ENCODE results near the gene MRPS7.

The MRPS7 gene

GRCh38 chr17:75261336-75262111 lies at the start of gene MRPS7, which contains the start of gene GGA3:
TSS of gene MRPS7 (plus strand) at chr17:75261879. CDS start at chr17:75261901, 22 bp downstream.
TSS of gene GGA3 (minus strand) at chr17:75261606. CDS start at chr17:75261587, 19 bp downstream.
- DNase-seq = peak; percentile 93

- no peak for DNase-seq
Measured at GRCh38 chr17:75218131-75218530, 43.5 kb upstream of the MRPS7 start.

GRCh38 chr17:75219815-75220214 lies 41.9 kb upstream of the MRPS7 start:
- no peak for DNase-seq

DNA sequence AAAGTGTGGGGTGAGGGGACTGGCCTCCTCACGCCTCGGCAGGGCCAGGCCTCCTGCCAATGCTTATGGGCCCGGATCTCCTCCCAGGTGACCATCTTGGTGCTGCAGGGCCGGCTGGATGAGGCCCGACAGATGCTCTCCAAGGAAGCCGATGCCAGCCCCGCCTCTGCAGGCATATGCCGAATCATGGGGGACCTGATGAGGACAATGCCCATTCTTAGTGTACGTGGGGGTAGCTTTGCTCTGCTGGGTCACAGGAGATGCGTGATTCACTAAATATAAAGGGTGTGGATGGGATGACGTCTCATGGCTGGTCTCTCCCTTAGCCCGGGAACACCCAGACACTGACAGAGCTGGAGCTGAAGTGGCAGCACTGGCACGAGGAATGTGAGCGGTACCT lies 36.7 kb upstream of the MRPS7 start:
- DNase-seq = no peak

GRCh38 chr17:75227729-75228128 lies 34.0 kb upstream of the MRPS7 start:
- DNase-seq = no peak

DNA sequence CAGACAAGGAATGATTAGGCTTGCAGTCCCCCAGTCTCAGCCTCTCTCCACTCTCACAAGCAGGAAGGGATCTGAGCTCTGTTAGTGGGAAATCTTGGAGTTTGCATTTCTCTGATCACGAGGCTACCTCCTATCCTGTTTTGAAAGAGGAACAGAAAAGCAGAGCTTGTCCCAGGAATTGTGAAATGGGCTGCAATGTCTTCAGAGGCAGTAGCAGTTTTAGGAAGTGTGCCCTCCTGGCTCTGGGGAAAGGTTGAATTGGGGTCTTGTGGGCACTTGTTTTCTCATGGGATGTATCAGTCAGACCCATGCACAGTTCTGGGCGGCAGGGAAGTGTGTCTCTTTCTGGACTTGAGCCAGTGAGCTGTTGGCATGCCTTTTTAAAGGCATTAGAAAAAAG lies 33.4 kb upstream of the MRPS7 start:
- DNase-seq = no peak

DNA sequence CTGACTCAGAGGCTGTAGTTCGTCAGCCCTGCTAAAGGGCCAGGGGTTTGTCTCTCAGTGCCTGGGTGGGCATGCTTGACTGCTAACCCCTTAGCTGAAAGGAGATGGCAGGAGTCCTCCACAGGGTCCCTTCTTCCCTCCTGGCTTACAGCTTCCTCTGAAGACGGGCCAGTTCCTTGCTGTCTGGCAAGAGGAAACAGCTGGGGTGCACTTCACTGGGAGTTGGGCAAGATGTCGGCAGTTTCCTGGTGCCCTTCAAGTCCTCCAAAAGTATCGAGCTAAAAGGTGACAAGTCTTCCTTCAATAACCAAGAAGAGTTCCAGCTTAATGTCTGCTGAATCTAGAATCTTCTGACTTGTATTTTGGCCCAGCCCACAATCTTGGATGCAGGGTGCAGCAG lies 32.8 kb upstream of the MRPS7 start:
- DNase-seq = no peak

- DNase-seq = no peak
Measured at GRCh38 chr17:75231071-75231470, 30.6 kb upstream of the MRPS7 start.

GRCh38 chr17:75231741-75232464 lies 29.8 kb upstream of the MRPS7 start:
- no peak for DNase-seq

GRCh38 chr17:75232786-75233185 lies 28.9 kb upstream of the MRPS7 start:
- no peak for DNase-seq

GRCh38 chr17:75237100-75238014 lies 24.3 kb upstream of the MRPS7 start:
- no peak for DNase-seq

- DNase-seq = no peak
Measured at GRCh38 chr17:75238020-75238580, 23.6 kb upstream of the MRPS7 start.

GRCh38 chr17:75238684-75239191 lies 22.9 kb upstream of the MRPS7 start:
- DNase-seq = no peak

- no peak for DNase-seq
Measured at GRCh38 chr17:75239214-75239613, 22.5 kb upstream of the MRPS7 start.

DNA sequence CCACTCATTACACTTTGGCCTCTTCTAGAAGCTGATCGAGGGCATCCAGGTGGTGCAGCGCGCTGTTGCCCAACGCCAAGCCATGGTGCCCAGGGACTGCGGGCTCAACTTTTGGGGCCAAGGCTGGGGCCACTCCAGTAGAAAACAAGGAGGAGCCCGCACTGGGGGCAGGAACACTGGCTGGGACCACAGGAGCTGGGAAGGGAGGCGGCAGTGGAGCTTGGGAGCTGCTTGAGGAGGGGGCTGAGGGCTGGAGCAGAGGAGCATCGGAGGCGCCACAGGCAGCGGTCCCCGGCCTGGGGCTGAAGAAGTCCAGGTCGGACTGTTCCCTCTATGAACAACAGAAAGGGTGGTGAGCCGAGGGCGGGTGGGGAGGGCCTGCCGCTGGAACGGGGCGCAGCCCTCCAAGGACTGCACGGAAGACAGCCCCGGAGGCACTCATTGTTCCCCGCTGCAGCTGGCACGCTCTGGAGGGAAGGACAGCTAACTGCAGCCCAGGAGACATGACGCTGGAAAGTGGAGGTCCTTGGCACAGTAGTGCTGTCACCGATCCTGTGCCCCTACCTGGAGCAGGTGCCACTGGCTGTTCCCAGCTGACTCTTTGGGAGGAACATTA lies 21.8 kb upstream of the MRPS7 start:
- no peak for DNase-seq

DNA sequence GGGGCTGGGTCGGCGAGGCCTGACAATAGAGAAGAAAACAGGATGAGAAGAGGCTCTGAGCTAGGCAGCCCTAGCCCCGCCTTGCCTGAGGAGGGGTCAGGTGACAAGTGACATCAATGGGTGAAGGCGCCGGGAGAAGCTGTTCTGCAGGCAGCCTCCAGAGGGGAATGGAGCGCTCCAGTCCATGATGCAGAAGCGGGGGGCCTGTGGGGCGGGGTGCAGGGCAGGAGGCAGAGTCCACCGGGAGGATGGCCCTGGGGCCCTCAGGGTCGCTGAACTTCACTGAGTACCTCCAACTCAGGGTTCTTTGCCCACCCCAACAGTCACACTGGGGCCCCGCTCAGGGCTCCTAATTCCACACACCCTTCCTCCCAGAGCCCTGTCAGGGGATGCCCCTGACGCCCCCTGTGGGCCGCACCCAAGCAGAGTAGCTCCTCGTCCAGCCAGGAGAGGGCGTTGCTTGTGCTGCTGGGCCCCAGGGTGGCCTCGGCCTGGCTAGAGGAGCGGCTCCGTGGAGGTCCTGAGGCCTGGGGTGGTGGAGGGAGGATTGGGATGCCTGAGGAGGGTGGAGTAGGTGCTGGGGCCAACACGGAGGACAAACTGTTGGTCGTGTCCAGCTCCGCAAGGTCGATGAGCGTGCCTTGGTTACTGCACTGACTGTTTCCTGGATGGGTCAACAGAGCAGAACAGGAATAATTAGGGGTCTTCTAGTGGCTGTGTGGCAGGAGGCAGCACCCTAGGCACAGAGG lies 21.1 kb upstream of the MRPS7 start:
- peak; percentile 12 for DNase-seq

- no peak for DNase-seq
Measured at GRCh38 chr17:75241143-75241430, 20.6 kb upstream of the MRPS7 start.

DNA sequence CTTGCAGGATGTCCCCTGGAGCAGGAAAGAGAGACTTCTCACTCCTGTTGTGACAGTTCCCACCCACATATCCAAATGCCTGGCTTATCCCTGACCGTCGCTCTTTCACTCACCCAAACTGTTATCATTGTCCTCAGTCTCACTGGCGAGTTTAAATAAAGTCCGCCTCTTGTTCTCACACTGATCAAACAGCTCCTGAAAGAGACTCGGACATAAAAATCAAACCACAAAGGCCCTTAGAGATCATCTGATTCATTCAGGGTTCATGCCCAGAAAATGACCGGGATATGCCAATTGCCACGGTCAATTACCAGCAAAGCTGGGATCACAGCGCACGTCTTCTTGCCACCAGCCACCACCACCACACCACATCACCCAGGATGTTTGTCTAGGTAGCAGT lies 20.2 kb upstream of the MRPS7 start:
- DNase-seq = no peak

- DNase-seq = no peak
Measured at GRCh38 chr17:75241996-75242460, 19.7 kb upstream of the MRPS7 start.

DNA sequence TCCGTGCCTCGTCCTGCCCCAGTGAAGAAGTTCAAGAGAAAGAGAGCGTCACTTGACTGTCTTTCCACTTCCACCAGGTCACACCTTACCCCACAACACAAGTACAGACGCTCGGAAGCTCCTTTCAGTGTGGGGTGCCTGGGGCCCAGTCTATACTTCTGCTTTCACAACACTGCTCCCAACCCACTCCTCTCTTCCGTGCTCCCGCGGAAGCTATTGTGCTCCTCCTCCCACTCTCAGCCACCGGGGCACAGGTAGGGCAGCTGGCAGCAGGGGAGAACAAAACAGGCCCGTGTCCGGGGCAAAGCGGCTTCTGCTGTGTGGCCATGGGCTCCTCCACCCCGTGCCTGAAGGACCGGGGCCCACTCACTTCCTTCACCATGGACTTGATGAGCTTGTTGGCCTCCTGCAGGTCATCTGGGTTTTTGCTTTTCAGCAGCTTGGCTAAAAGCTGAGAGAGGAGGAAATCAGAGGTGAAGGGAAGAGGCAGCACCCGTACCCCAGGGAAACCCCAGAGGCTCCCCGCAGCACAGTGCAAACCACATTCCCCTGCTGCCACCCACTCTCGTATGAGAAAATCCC lies 19.1 kb upstream of the MRPS7 start:
- no peak for DNase-seq
